NCI-H524 (cell line): ENCODE measurements around the gene KRTAP12-3.
"Not testable (repeated sequence)": the region's sequence is repeated elsewhere in the genome, so short reads cannot be mapped to it uniquely, and the experiment has no call there.

Source experiments
- DNase-seq, 2 experiments: peaks; one replicate each; lab custom pipeline; 2025; lab: John Stamatoyannopoulos, UW

The KRTAP12-3 gene

GRCh38 chr21:44650973-44651675 lies 6.6 kb upstream of the KRTAP12-3 start:
- DNase-seq: no peak

- DNase-seq: no peak
Observed at GRCh38 chr21:44653123-44653522, 4.6 kb upstream of the KRTAP12-3 start.

DNA sequence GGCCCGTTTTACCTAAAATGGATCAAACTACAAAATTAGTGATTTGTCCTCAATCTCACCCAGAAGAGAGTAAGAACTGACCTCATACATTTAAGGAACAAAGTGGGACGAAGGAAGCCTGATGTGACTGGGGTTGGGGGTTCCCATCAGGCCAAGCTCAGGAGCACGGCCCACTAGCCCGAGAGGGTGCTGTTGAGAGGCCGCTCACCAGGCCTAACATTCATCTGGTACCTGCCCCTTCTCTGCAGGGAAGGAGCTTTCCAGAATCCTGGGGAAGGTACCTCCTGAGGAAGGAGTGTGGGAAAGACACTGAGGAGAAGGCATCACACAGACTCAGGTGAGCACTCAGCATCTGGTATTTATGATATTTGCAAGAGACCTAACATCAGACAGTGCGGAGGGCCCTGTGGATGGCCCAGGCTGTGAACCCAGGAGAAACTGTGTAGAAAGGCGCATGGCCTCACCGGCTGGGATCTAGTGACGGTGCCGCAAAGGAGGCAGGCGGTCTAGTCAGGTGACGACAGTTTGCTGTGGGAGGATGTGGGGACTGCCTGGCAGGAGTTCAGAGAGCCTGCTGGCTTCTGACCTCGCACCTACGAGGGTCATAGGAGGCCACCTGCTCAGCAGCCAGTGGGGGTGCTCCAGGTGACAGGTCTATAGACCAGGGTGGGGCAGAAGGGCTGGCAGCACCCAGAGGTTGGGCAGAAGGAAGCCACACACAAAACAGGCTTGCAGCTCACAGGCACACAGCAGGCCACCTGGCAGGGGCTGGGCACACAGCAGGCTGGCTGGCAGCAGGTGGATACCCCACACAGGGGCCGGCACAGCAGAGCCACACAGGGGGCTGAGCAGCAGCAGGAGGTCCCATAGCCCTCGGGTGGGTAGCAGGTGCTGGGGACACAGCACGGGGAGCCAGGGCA lies 3.8 kb upstream of the KRTAP12-3 start:
- DNase-seq: no peak

GRCh38 chr21:44654576-44655175 lies 3.1 kb upstream of the KRTAP12-3 start, which contains the start of gene KRTAP12-4:
KRTAP12-4 (minus strand) TSS chr21:44654659; CDS start chr21:44654614, 45 bp downstream.
- no peak for DNase-seq

DNA sequence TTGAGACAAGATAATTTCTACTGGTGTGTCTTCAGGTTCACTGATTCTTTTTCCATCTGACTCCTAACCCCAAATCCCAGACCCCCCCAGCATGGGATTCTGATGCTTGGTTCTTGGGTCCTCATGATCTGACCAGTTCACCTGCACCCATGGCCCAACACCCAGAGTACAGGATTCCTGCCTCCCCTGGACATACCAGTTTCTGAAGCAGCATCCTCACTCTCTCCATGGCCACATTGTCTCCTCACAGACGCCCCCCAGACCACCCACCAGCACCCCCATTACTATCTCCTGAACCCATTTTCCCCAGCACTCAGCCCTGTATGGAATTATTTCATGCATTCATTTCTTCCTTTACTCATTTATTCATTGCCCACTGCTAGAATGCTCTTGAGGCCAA lies 864 bp upstream of the KRTAP12-3 start:
- no peak for DNase-seq

GRCh38 chr21:44658541-44658910 lies 794 bp downstream of the KRTAP12-3 start:
- DNase-seq: no peak

DNA sequence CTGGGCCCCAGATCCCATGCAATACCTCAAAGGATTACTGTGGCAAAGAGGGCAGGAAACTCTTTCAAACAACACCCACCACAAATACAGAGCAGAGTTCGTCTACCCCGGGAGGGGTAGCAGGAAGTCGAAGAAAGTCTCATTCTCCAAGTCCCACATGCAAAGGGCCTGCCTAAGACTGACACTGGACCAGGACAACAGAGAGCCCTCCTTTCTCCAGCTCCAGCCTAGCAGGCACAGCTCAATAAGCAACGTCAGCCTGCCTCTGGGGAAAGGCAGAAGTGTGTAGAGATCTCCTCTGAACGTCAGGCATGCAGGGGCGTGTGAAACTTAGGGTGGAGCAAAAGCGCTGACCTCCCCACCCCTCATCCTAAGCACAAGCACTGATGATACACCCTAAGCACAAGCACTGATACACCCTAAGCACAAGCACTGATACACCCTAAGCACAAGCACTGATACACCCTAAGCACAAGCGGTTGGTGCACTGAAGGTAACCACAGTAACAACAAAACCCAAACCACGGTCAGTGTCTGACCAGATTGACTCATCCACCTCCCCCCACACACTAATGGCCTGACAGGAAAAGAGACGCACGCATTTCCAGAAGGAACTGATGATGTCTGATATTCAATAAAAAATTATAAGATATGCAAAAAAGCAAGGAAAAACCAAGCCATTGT lies 1.3 kb downstream of the KRTAP12-3 start:
- DNase-seq: no peak

DNA sequence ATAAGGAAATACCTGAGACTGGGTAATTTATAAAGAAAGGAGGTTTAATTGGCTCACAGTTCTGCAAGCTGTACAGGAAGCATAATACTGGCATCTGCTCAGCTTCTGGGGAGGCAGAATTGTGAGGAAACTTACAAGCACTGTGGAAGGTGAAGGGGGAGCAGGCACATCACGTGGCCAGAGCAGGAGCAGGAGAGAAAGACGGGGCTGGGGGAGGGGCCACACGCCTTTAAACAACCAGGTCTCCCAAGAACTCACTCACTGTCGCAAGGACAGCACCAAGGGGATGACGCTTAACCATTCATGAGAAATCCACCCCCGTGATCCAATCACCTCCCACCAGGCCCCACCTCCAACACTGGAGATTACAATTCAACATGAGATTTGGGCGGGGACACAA lies 3.8 kb downstream of the KRTAP12-3 start:
- not testable (repeated sequence) for DNase-seq

DNA sequence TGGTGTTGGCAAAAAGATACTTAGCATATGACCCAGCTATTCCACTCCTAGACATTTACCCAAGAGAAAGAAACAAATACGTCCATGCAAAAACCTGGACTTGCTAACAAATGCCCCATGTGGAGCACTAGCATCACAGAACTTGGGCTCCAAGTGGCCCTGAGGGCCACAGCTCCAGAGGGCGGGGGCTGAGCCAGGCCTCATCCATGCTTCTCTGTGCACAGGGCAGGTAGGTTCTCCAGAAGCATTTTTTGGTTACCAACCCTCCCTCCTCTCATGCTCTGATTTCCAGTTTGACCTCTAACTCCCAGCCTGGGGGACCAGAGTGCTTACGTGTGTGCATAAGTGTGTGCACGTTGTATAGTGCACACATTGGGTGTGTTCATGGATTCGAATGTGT lies 7.0 kb downstream of the KRTAP12-3 start:
- no peak for DNase-seq

- DNase-seq: no peak
Observed at GRCh38 chr21:44666401-44667320, 8.9 kb downstream of the KRTAP12-3 start, which contains the start of gene KRTAP12-2. KRTAP12-2 (minus strand) TSS chr21:44666927; CDS start chr21:44666886, 41 bp downstream.

DNA sequence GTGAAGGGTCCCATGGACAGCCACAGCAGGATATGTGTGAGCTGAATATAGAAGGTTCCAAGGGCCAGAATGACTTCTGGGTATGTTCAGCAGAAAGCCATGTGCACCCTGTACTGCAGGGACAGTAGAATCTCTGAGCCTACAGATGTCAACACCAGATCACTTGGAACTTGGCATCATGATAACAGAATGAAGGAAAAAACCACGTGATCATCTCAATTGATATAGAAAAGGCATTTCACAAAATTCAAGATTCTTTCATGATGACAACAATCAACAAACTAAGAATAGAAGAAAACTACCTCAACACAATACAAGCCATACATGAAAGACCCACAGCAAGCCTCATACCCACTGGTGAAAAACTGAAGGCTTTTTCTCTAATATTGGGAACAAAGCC lies 9.9 kb downstream of the KRTAP12-3 start:
- DNase-seq: no peak

DNA sequence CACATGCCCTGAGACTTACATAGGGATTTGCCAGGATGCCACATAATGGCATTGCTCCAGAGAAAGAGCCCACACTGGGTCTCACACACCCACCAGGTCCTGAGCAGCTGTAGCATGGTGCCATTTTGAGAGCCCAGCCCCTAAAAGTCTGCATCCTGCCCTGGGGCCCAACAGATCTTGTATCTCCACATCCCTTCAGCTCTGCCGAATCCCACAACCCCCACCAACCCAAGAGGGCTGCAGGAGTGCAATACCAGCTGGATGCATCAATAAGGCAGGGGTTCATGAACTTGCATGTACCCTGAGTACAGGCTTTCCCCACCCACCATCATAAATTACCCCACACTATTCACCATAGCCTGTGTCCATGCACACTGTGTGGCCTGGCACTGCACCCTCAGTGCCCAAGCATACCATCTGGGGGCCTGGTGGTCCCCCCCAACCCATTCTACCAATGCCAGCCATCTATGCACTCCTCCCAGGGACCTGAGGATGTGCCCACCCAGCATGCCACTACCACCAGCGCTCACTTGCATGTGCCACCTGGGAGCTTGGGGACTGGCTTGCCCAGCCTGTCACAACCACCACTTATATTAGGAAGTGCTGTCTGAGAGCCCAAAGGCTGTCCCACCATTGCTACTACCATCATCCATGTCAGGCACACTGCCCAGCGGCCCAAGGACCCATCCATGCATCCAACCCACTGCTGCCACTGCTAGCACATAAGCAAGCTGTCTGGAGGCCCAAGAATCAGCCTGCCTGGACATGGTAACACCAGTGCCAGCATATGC lies 13.1 kb downstream of the KRTAP12-3 start:
- no peak for DNase-seq

DNA sequence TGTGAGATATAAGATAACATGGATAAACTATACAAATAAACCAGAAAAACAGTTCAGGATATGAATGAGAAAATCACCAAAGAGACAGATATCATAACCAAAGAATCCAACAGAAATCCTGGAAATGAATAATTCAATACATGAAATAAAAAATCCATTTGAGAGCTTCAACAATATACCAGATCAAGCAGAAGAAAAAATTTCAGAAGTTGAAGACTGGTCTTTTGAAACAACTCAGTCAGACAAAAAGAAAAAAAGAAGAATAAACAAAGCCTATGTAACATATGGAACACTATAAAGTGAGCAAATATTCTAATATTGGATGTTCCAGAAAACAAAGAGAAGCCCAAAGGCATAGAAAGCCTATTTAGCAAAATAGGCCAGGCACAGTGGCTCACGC lies 14.2 kb downstream of the KRTAP12-3 start:
- DNase-seq: no peak

DNA sequence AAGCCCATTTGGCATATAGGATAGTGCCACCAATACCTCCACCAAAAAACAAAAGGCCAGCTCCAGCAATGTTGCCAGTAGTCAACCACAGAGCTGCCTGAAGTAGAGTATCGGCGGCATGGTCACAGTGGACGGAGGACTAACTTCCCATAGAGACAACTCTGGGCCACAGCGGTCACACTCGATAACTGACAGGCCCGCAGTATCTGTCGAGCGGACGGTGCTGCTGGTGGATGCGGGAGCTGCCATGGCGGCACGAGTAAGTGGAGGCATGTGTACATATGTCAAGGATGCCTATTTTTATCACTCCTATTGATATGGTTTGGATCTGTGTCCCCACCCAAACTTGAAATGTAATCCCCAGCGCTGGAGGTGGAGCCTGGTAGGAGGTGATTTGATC lies 20.1 kb downstream of the KRTAP12-3 start:
- no peak for DNase-seq

GRCh38 chr21:44681152-44681551 lies 23.4 kb downstream of the KRTAP12-3 start:
- DNase-seq: no peak

GRCh38 chr21:44681861-44682579 lies 24.3 kb downstream of the KRTAP12-3 start, which contains the start of gene KRTAP12-1:
KRTAP12-1 (minus strand) TSS chr21:44682163; CDS start chr21:44682123, 40 bp downstream.
- DNase-seq: peak; percentile 63 to 73

DNA sequence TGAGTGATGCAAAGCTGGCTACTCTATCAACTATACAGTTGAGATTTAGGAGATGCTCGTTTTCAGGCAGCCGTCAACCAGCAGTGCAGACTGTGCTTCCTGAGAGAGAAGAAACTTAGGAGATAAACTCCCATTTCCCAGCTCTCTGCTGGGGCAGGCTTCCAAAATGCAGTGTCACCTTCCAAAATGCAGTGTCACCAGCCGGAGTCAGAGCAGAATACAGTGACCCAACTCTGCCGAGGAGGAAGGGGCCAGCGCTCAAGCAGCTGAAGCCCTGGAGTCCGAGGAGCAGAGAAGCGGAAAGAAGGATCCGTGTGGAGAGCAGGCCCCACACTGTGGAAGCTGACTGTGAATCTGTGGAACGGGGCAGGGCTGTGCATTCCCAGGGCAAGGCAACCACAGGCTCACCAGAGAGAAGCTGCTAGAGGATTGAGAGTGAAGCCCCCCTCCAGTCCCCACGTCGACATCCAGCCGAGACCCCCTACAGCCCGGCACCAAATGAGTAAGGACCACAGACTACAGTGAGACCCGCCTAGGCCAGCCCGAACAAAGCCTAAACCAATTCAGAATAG lies 24.9 kb downstream of the KRTAP12-3 start:
- no peak for DNase-seq

DNA sequence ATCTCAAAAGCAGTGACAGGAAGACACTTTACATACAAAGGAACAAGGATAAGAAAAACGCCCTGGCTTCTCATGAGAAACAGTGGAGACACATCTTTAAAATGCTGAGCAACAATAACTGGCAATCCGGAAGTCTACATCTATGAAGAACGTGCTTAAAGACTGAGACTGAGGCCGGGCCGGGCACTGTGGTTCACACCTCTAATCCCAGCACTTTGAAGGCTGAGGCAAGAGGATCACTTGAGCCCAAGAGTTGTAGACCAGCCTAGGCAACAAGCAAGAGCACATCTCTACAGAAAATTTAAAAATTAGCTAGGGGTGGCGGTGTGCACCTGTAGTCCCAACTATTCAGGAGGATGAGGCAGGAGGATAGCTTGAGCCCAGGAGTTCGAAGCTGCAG lies 26.3 kb downstream of the KRTAP12-3 start:
- no peak for DNase-seq

DNA sequence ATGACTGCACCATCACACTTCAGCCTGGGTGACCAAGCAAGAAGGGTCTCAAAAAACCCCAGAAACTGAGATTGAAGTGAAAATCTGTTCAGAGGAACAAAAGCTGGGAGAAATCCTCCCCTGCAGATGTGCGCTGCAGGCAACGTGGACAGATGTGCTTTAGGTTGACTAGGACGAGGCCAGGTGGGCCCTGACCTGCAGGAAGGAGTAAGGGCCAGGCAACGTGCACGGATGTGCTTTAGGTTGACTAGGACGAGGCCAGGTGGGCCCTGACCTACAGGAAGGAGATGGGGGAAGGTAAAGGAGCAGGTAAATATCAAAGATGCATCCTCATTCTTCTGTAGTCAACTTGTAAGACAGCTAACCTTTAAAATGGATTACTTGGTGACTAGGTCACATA lies 26.8 kb downstream of the KRTAP12-3 start:
- no peak for DNase-seq
